EL (cell line): ENCODE measurements around the gene NECAB3.
"Not testable (repeated sequence)": the region's sequence is repeated elsewhere in the genome, so short reads cannot be mapped to it uniquely, and the experiment has no call there.

Source experiments
- DNase-seq: peaks from one replicate; pipeline ENCODE4 v3.0.0-alpha.2; 2016

The NECAB3 gene, protein sequence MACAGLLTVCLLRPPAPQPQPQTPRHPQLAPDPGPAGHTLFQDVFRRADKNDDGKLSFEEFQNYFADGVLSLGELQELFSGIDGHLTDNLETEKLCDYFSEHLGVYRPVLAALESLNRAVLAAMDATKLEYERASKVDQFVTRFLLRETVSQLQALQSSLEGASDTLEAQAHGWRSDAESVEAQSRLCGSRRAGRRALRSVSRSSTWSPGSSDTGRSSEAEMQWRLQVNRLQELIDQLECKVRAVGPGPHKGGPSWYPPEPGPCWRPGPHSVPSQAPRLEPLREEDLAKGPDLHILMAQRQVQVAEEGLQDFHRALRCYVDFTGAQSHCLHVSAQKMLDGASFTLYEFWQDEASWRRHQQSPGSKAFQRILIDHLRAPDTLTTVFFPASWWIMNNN

DNA sequence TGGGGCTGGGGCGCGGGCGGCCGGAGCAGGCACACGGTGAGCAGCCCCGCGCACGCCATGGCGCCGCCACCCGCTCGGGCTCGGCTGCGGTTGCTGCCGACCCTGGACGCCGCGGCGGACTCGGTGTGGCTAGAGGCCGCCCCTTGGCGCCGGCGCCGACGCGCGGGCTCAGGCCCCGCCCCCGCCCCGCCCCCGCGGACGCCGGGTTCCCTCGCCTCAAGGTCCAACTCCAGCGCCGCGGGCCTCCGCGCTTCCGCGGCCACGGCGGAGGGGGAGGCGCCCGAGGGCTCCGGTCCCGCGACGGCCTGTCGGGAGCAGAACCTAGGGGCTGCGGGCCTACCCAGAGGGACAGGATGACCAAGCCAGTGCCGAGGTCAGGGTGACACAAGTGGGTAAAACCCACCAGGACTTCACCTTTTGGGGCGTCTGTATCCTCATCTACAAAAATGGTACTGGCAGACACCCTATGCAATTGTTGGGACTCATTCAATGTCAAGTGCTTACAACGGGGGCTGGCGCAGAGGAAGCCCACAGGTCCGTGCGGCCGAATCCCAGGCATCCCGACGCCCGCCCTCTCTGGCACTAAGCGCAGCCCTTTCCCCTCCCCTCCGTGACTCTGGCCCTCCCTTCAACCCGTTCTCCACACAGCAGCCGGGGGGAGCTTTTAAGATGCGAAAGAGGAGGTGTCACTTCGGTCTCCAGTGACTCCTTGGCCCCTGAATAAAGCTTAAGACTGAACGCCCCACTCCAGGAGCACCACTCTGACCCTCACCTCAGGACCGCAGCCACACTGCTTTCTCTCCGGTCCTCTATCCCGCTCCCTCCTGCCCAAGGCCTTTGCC lies at the start of gene NECAB3:
Gene NECAB3, minus strand, starts transcription at position 135 of the 842 bp plus-strand sequence. Its CDS starts 76 bp downstream, at position 59.
- peak; percentile 81 for DNase-seq

GRCh38 chr20:33721391-33722140 lies 47.3 kb upstream of the NECAB3 start:
- DNase-seq, result no peak

DNA sequence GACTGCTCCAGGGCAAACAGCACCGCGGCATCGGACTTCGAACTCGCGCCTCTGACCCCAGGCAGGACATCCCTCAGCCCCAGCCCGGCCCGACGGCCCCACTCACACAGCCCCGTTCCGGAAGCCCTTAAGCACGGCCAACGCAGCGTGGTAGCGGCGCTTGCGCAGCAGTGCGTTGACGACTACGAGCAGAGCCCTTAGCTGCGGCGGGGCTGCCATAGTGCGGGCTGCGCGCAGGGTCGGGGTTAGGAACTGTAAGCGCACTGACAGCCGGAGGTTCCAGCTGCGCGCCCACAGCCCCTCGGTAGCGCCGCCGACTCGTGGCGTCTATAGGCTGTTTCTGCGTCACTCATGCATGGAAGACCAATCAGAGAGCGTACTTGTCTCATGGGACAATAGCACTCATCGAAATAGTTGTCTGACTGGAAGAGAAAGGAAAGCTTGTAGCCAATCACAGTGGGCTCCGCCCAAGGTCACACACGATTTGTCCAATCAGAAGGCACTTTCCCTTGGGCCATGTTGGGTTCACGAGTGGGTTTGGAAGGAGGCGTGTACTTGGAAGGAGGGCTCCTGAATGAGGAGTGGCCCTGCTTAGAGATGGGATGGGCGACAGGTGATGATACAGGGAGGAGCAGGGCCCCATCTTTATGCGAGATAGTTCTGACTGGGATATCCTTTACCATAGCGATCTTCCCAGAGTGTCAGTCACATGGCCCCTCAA lies 45.9 kb upstream of the NECAB3 start, which contains the start of gene PXMP4:
Gene PXMP4, minus strand, starts transcription at position 322 of the 721 bp plus-strand sequence. Its CDS starts 103 bp downstream, at position 219.
- peak; percentile 97 for DNase-seq

GRCh38 chr20:33719277-33719988 lies 45.2 kb upstream of the NECAB3 start:
- peak; percentile 4 for DNase-seq

DNA sequence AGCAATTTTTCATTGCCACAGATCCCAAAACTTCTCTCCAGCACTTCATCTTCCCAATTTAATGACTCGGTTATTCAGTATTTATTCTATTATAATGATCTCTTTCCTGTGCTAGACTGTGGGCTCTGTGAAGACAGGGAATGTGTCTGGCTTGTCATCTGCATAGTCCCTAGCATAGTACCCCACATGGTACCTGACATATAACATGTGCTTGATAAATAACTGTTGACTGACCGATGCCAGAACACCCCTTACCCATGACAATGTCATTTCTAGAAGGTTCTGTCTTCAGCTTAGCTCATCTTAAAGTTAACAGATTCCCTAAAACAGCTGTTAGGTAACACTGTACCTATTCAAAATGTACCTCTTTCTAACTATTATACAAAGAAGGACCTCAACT lies 42.3 kb upstream of the NECAB3 start:
- DNase-seq, result no peak

GRCh38 chr20:33713865-33714367 lies 39.7 kb upstream of the NECAB3 start:
- no peak for DNase-seq

GRCh38 chr20:33711446-33711738 lies 37.2 kb upstream of the NECAB3 start:
- DNase-seq, result no peak

GRCh38 chr20:33710681-33711445 lies 36.6 kb upstream of the NECAB3 start:
- DNase-seq, result no peak

DNA sequence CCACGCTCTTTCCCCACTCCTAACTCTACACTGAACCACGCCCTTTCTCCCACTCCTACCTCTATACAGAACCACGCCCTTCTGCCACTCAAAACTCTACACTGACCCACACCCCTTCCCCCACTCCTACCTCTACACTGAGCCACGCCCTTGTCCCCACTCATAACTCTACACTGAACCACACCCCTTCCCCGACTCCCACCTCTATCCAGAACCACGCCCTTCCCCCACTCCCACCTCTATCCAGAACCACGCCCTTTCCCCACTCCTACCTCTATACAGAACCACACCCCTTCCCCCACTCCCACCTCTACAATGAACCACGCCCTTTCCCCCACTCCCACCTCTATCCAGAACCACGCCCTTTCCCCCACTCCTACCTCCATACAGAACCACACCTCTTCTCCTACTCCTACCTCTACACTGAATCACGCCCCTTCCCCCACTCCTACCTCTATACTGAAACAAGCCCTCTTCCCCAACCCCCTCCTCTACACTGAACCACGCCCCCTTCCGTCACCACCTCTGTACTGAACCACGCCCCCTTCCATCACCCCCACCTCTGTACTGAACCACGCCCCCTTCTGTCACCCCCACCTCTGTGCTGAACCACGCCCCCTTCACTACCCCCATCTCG lies 35.8 kb upstream of the NECAB3 start:
- no peak for DNase-seq

DNA sequence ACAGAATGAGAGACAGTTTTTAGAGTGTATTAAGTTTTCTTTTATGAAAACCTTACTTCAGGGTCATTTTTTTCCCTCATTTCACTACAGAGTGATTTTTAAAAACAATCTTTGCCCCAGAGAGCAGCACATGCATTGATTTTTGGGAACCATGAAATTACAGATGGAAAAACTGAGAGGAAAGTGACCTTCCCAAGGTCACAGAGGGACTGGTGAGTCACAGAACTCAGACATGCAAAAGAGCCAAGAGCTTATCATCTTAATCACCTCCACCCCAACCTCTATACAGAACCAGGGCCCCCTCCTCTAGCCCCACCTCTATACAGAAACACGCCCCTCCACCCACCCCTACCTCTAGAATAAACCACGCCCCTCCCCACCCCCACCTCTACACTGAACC lies 35.2 kb upstream of the NECAB3 start:
- DNase-seq, result no peak

DNA sequence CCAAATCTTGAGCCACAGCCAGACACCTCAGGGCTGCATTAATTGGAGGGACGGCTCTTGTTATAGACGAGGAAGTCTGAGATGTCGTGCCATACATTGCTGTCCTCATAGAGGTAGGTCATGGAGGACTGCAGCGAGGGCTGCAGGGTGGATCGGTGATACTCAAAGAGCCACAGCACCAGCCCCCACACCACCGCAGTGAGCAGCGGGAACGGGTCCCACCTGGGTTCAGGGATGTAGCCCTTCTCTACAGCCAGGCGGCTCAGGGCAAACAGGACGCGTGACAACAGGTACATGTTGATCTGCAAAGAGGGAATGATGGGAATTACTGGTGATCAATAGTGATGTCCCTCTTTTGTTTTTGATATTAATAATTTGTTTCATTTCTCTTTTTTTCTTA lies 33.4 kb upstream of the NECAB3 start:
- no peak for DNase-seq

DNA sequence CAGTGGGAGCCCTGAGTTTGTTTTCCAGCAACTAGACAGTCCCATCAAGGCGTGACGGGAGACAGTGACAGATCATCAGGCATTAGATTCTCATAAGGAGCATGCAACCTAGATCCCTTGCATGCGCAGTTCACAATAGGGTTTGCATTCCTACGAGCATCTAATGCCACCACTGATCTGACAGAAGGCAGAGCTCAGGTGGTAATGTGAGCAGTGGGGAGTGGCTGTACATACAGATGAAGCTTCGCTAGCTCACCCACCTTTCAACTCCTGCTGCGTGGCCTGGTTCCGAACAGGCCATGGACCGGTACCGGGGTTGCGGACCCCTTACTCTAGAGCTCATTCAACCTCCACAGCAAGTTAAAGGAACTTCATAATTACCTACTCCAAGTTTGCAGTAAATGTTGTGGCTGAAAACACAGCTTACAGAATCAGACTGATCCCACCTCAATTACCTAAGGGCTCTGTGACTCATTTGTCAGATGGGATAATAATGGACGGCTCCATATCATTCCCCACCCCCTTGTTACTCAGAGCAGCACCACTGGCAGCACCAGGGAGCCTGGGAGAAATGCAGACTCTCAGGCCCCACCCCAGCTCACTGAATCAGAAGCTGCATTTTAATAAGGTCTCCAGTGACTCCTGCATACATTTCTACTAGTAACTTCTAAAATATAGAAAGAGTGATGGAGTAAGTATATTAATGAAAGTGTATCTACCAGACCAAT lies 30.1 kb upstream of the NECAB3 start:
- DNase-seq, result no peak

- DNase-seq, result no peak
Measured at GRCh38 chr20:33703498-33704137, 29.4 kb upstream of the NECAB3 start.

DNA sequence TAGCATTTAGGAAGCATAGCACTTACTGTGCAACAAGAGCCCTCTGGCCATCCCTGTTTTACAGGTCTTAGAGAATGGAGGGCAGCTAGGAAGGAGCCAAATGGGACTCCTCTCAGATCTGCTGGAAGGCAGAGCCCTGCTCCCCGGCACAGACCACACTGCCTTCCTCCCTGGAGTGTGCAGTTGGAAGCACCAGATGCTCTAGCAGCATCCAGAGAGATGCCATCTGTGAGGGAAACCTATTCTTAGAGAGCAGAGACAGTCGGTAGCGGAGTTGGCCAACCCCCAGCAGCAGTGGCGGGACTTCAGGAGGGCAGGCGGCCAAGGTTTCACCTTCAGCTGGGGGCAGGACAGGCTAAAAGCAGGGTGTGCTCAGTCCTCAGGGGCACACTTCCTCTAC lies 28.6 kb upstream of the NECAB3 start:
- DNase-seq, result no peak

GRCh38 chr20:33701629-33702450 lies 27.6 kb upstream of the NECAB3 start:
- no peak for DNase-seq

- DNase-seq, result not testable (repeated sequence)
Measured at GRCh38 chr20:33700696-33701441, 26.6 kb upstream of the NECAB3 start.

DNA sequence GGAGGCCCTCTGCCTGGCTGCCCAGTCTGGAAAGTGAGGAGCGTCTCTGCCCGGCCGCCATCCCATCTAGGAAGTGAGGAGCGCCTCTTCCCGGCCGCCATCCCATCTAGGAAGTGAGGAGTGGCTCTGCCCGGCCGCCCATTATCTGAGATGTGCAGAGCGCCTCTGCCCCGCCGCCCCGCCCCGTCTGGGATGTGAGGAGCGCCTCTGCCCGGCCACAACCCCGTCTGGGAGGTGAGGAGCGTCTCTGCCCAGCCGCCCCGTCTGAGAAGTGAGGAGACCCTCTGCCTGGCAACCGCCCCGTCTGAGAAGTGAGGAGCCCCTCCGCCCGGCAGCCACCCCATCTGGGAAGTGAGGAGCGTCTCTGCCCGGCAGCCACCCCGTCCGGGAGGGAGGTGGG lies 24.7 kb upstream of the NECAB3 start:
- DNase-seq, result not testable (repeated sequence)
